Neural cell (in vitro differentiated cells): ENCODE results near the gene OR52N1. TPM values are rescaled to one million over a fixed set of nuclear protein-coding genes. Genes with fewer than 3 reads are reported as not detected.

Experiments used
- H2AFZ ChIP-seq: fragments of 200-600, 300-800 bp; sonication (generic), shearing (Covaris generic); 2 replicates; pipeline ENCODE4 v1.6.0; 2014; ENCODE audit warnings: low read depth, mild to moderate bottlenecking, antibody characterized with exemption, low read length, moderate library complexity
- H3F3A ChIP-seq: fragments of 200-600 bp; shearing (Covaris generic); 2 replicates; pipeline ENCODE4 v1.6.1; 2016; ENCODE audit warnings: mild to moderate bottlenecking, moderate library complexity, mixed read lengths, antibody characterized with exemption, low read length; ENCODE audit not compliant: insufficient read depth, poor library complexity, severe bottlenecking
- H3K27ac ChIP-seq: fragments of 200-600, 300-800 bp; sonication (generic), shearing (Covaris generic); 2 replicates; pipeline ENCODE4 v1.5.1; 2014; ENCODE audit warnings: mild to moderate bottlenecking, low read length, moderate library complexity
- H3K27me3 ChIP-seq: fragments of 300-800, 200-600 bp; sonication (generic), shearing (Covaris generic); 2 replicates; pipeline ENCODE4 v1.6.0; 2014; ENCODE audit warnings: mild to moderate bottlenecking, low read depth, low read length, moderate library complexity; ENCODE audit not compliant: insufficient read depth
- H3K36me3 ChIP-seq: fragments of 300-800, 200-600 bp; sonication (generic), shearing (Covaris generic); 2 replicates; pipeline ENCODE4 v1.5.1; 2014; ENCODE audit warnings: mild to moderate bottlenecking, antibody characterized with exemption, low read length, moderate library complexity; ENCODE audit not compliant: insufficient read depth
- H3K4me2 ChIP-seq: fragments of 300-800, 200-600 bp; sonication (generic), shearing (Covaris generic); 2 replicates; pipeline ENCODE4 v1.6.0; 2014; ENCODE audit warnings: mild to moderate bottlenecking, low read length
- H3K4me3 ChIP-seq: fragments of 300-800, 200-600 bp; sonication (generic), shearing (Covaris generic); 2 replicates; pipeline ENCODE4 v1.5.1; 2014; ENCODE audit warnings: mild to moderate bottlenecking, low read length, moderate library complexity
- H3K79me2 ChIP-seq: fragments of 200-600 bp; shearing (Covaris generic); replicated peaks from 2 replicates; pipeline ENCODE4 v1.6.0; 2014; ENCODE audit warnings: mild to moderate bottlenecking, low read length, moderate library complexity; ENCODE audit not compliant: insufficient read depth
- H3K9ac ChIP-seq: fragments of 300-800, 200-600 bp; sonication (generic), shearing (Covaris generic); 2 replicates; pipeline ENCODE4 v1.6.1; 2016; ENCODE audit warnings: mild to moderate bottlenecking, low read length, mixed read lengths
- H3K9me2 ChIP-seq: fragments of 200-600 bp; shearing (Covaris generic); 2 replicates; pipeline ENCODE4 v1.6.1; 2016; ENCODE audit warnings: mild to moderate bottlenecking, low read length, mixed read lengths; ENCODE audit not compliant: insufficient read depth
- H3K9me3 ChIP-seq: fragments of 200-600, 300-800 bp; sonication (generic), shearing (Covaris generic); 2 replicates; pipeline ENCODE4 v1.6.1; 2016; ENCODE audit warnings: mild to moderate bottlenecking, mixed run types, low read length, moderate library complexity, mixed read lengths
- H4K20me1 ChIP-seq: fragments of 200-600 bp; shearing (Covaris generic); 2 replicates; pipeline ENCODE4 v1.6.1; 2016; ENCODE audit warnings: mild to moderate bottlenecking, mixed run types; ENCODE audit not compliant: insufficient read depth
- CTCF ChIP-seq: fragments of 450-650 bp; IDR thresholded peaks from 2 replicates; pipeline ENCODE4 v1.5.1; 2014; ENCODE audit warnings: antibody characterized with exemption, mild to moderate bottlenecking, moderate library complexity; ENCODE audit not compliant: poor library complexity, severe bottlenecking
- EP300 ChIP-seq: fragments of 450-650 bp; conservative IDR thresholded peaks from 2 replicates; pipeline ENCODE4 v1.6.1; 2014; ENCODE audit warnings: antibody characterized with exemption, mild to moderate bottlenecking, moderate library complexity; ENCODE audit not compliant: poor library complexity, severe bottlenecking
- EZH2 ChIP-seq: fragments of 200-600, 300-800 bp; shearing (Covaris generic), sonication (generic); IDR thresholded peaks from 2 replicates; pipeline ENCODE4 v1.6.1; 2014; ENCODE audit warnings: antibody characterized with exemption, low read length, borderline replicate concordance, mild to moderate bottlenecking; ENCODE audit not compliant: insufficient read depth, poor library complexity, severe bottlenecking
- MXI1 ChIP-seq: fragments of 450-650 bp; conservative IDR thresholded peaks from 2 replicates; pipeline ENCODE4 v1.6.1; 2014; ENCODE audit warnings: antibody characterized with exemption, mild to moderate bottlenecking; ENCODE audit not compliant: poor library complexity, severe bottlenecking
- POLR2AphosphoS5 ChIP-seq: IDR thresholded peaks from 2 replicates; pipeline ENCODE4 v1.6.1; 2012
- RAD21 ChIP-seq: fragments of 450-650 bp; conservative IDR thresholded peaks from 2 replicates; pipeline ENCODE4 v1.6.1; 2014; ENCODE audit warnings: antibody characterized with exemption, mild to moderate bottlenecking, moderate library complexity
- REST ChIP-seq: IDR thresholded peaks from 2 replicates; pipeline ENCODE4 v1.6.1; 2012; ENCODE audit warnings: borderline replicate concordance
- SMC3 ChIP-seq: fragments of 450-650 bp; conservative IDR thresholded peaks from 2 replicates; pipeline ENCODE4 v1.6.1; 2014; ENCODE audit warnings: antibody characterized with exemption, mild to moderate bottlenecking, moderate library complexity; ENCODE audit not compliant: poor library complexity
- TAF1 ChIP-seq: IDR thresholded peaks from 2 replicates; pipeline ENCODE4 v1.6.1; 2012; ENCODE audit warnings: low read depth
- polyA plus RNA-seq: library from polyadenylated mRNA; depleted of rRNA; stranded (reverse); fragments of >200 nt; gene quantifications from 2 replicates; pipeline ENCODE4 v1.2.3, GENCODE V29; 2014

Gene OR52N1
- polyA plus RNA-seq, 1 donor from 2014 or later: not detected

- Histone ChIP-seq H4K20me1 (no peaks in the 10 kb centered on the region), H3K79me2 (no peaks in the 10 kb centered on the region), H3F3A (no peaks in the 10 kb centered on the region), H3K27ac (no peak overlapping the region), H3K9me3 (no peaks in the 10 kb centered on the region), H3K9ac (no peak overlapping the region), H3K9me2 (no peaks in the 10 kb centered on the region), H3K36me3 (no peaks in the 10 kb centered on the region), H3K27me3 (no peaks in the 10 kb centered on the region), H3K4me3 (no peak overlapping the region), H3K4me2 (no peak overlapping the region), H2AFZ (no peak overlapping the region)
- TF ChIP-seq REST: no peak
- TF ChIP-seq EZH2: no peak
- no peak for TF ChIP-seq CTCF
- TF ChIP-seq EP300: no peak
- no peak for TF ChIP-seq POLR2AphosphoS5
- no peak for TF ChIP-seq TAF1
- no peak for TF ChIP-seq MXI1
- no peak for TF ChIP-seq RAD21
- TF ChIP-seq SMC3: no peak
These were observed 12.9 kb upstream of the OR52N1 start for GRCh38 chr11:5803982-5804381.

GRCh38 chr11:5796541-5796940 lies 5.5 kb upstream of the OR52N1 start:
- no peaks in the 10 kb centered on the region for H3K9me3 ChIP-seq
- no peak overlapping the region for H2AFZ ChIP-seq
- no peak overlapping the region for H3K27ac ChIP-seq
- H3K9me2 ChIP-seq: no peaks in the 10 kb centered on the region
- H3K9ac ChIP-seq: no peak overlapping the region
- no peak overlapping the region for H3K4me2 ChIP-seq
- no peak overlapping the region for H3K4me3 ChIP-seq
- no peak for TF ChIP-seq EP300
- no peak for TF ChIP-seq CTCF
- TF ChIP-seq MXI1: no peak
- TF ChIP-seq POLR2AphosphoS5: no peak
- no peak for TF ChIP-seq TAF1
- no peak for TF ChIP-seq RAD21
- TF ChIP-seq EZH2: no peak
- no peaks in the 10 kb centered on the region for H3F3A ChIP-seq
- H3K79me2 ChIP-seq: no peaks in the 10 kb centered on the region
- H4K20me1 ChIP-seq: no peaks in the 10 kb centered on the region
- no peaks in the 10 kb centered on the region for H3K27me3 ChIP-seq
- no peaks in the 10 kb centered on the region for H3K36me3 ChIP-seq
